ENCODE measurements around the gene GALNTL6. TPM values are rescaled to one million over a fixed set of nuclear protein-coding genes. Genes with fewer than 3 reads are reported as not detected.

GALNTL6 gene
- total RNA-seq, 1 experiment from 2014 or later: not detected

- H3K4me2 ChIP-seq (ENCODE audit: low read length): no peak overlapping the region
- H3K79me2 ChIP-seq (ENCODE audit: insufficient read depth, low read length): no peaks in the 10 kb centered on the region
- RAD21 ChIA-PET (ENCODE audit: low non-redundant PET in 1 of 2, low total read pairs in 2 of 2, uncharacterized antibody in 2 of 2, unreplicated experiment in 2 of 2): no interaction called here
- POLR2A ChIA-PET: no interaction called here
- no peak overlapping the region for H2AFZ ChIP-seq (ENCODE audit: low read depth, low read length, poor library complexity, severe bottlenecking)
- CTCF ChIA-PET: no interaction called here
- no peaks in the 10 kb centered on the region for H3K27me3 ChIP-seq (ENCODE audit: insufficient read depth, low read length)
- no peaks in the 10 kb centered on the region for H3K9me2 ChIP-seq (ENCODE audit: insufficient read depth)
- TF ChIP-seq ZBTB33 (IDR thresholded peaks at IDR 0.05; ENCODE audit: extremely low read depth, insufficient replicate concordance, low read length) (no peak), JUND (IDR thresholded peaks at IDR 0.05) (no peak), FOSL1 (IDR thresholded peaks at IDR 0.05; ENCODE audit: low read depth) (no peak)
- no peaks in the 10 kb centered on the region for H3K36me3 ChIP-seq (ENCODE audit: control insufficient read depth in 1 of 2, insufficient read depth in 2 of 2, low read length in 2 of 2)
- H4K20me1 ChIP-seq (ENCODE audit: insufficient read depth): no peaks in the 10 kb centered on the region
- H3K9me3 ChIP-seq (ENCODE audit: control insufficient read depth in 1 of 2, insufficient read depth in 1 of 2, low read depth in 1 of 2, low read length in 2 of 2): no peaks in the 10 kb centered on the region
- ATAC-seq (no peak), DNase-seq (ENCODE audit: low read depth, low spot score) (no peak)
- intact Hi-C loops (cut with micrococcal nuclease): no loop called here
- BruUV-seq (replicated peaks): no TSS peak
- H3K9ac ChIP-seq (ENCODE audit: low read length): no peak overlapping the region
- H3K4me3 ChIP-seq (replicated peaks in 1 of 2; ENCODE audit: low read depth in 1 of 2, low read length in 2 of 2): no peak overlapping the region
- no peak overlapping the region for H3K27ac ChIP-seq (ENCODE audit: low read depth, low read length)
- no peaks in the 10 kb centered on the region for H3K4me1 ChIP-seq (ENCODE audit: control insufficient read depth in 1 of 2, insufficient read depth in 2 of 2, low read length in 2 of 2)
These were observed 1149.6 kb downstream of the GALNTL6 start for GRCh38 chr4:172962564-172963353.

DNA sequence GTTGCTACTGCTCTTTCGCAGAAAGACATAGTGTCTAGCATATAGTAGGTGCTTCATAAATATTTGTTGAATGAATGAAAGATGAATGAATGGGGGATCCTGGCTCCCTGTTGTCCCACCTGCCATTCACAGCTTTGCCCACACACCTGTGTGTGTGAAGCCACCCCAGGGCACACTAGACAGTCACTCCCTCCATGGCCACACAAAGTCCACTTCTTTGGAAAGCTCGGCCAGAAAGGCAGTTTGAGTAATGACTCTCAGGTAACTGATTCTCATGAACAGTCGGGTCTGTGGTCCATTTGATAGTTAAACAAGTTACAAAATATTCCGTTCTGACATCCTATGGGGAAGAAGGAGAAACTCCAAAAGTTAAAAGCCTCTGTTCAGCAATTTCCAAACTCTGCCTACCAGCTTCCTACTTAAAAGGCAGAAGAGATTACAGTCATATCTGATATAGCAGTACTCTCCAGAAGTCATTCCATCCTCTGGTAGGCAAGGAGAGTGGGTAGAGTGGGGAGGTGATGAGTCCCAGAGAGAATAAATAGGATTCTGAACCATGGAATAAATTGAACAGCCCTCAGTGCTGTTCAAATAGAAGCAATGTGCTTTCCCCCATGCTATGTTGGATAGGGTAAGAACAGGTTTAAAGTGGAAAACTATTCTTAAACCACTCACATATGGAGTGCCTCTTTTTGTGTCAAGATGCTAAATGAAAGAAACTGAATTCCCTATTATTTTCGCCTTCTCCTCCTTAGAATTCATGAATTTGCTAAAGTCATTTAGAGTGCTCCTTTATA lies 1150.5 kb downstream of the GALNTL6 start:
- H3K27ac ChIP-seq (ENCODE audit: low read depth, low read length): no peak overlapping the region
- no peaks in the 10 kb centered on the region for H4K20me1 ChIP-seq (ENCODE audit: insufficient read depth)
- H3K4me1 ChIP-seq (ENCODE audit: control insufficient read depth in 1 of 2, insufficient read depth in 2 of 2, low read length in 2 of 2): no peaks in the 10 kb centered on the region
- no peaks in the 10 kb centered on the region for H3K27me3 ChIP-seq (ENCODE audit: insufficient read depth, low read length)
- DNase-seq (ENCODE audit: low read depth, low spot score) (no peak), ATAC-seq (no peak)
- no peaks in the 10 kb centered on the region for H3K36me3 ChIP-seq (ENCODE audit: control insufficient read depth in 1 of 2, insufficient read depth in 2 of 2, low read length in 2 of 2)
- intact Hi-C loops (cut with micrococcal nuclease): no loop called here
- no peak overlapping the region for H3K4me3 ChIP-seq (replicated peaks in 1 of 2; ENCODE audit: low read depth in 1 of 2, low read length in 2 of 2)
- ChIA-PET CTCF (no interaction called here), POLR2A (no interaction called here), RAD21 (ENCODE audit: low non-redundant PET in 1 of 2, low total read pairs in 2 of 2, uncharacterized antibody in 2 of 2, unreplicated experiment in 2 of 2) (no interaction called here)
- no peak overlapping the region for H3K9ac ChIP-seq (ENCODE audit: low read length)
- H3K9me2 ChIP-seq (ENCODE audit: insufficient read depth): no peaks in the 10 kb centered on the region
- BruUV-seq (replicated peaks): no TSS peak
- H2AFZ ChIP-seq (ENCODE audit: low read depth, low read length, poor library complexity, severe bottlenecking): no peak overlapping the region
- H3K9me3 ChIP-seq (ENCODE audit: control insufficient read depth in 1 of 2, insufficient read depth in 1 of 2, low read depth in 1 of 2, low read length in 2 of 2): no peaks in the 10 kb centered on the region
- H3K4me2 ChIP-seq (ENCODE audit: low read length): no peak overlapping the region
- no peaks in the 10 kb centered on the region for H3K79me2 ChIP-seq (ENCODE audit: insufficient read depth, low read length)
- TF ChIP-seq EZH2phosphoT487 (IDR thresholded peaks at IDR 0.05; ENCODE audit: borderline replicate concordance): no peak
- TF ChIP-seq, protein P1, sequence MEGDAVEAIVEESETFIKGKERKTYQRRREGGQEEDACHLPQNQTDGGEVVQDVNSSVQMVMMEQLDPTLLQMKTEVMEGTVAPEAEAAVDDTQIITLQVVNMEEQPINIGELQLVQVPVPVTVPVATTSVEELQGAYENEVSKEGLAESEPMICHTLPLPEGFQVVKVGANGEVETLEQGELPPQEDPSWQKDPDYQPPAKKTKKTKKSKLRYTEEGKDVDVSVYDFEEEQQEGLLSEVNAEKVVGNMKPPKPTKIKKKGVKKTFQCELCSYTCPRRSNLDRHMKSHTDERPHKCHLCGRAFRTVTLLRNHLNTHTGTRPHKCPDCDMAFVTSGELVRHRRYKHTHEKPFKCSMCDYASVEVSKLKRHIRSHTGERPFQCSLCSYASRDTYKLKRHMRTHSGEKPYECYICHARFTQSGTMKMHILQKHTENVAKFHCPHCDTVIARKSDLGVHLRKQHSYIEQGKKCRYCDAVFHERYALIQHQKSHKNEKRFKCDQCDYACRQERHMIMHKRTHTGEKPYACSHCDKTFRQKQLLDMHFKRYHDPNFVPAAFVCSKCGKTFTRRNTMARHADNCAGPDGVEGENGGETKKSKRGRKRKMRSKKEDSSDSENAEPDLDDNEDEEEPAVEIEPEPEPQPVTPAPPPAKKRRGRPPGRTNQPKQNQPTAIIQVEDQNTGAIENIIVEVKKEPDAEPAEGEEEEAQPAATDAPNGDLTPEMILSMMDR (IDR thresholded peaks at IDR 0.05 in 2 of 3, conservative IDR thresholded peaks at IDR 0.05 in 1 of 3; ENCODE audit: borderline replicate concordance in 1 of 3, insufficient read depth in 1 of 3, low read depth in 2 of 3, low read length in 2 of 3): no peak
- TF ChIP-seq JUND (IDR thresholded peaks at IDR 0.05): no peak
- no peak for TF ChIP-seq RAD21 (IDR thresholded peaks at IDR 0.05; ENCODE audit: low read depth)
- TF ChIP-seq EZH2 (IDR thresholded peaks at IDR 0.05): no peak
- no peak for TF ChIP-seq SP1 (IDR thresholded peaks at IDR 0.05; ENCODE audit: low read depth)
- TF ChIP-seq SIN3A (IDR thresholded peaks at IDR 0.05; ENCODE audit: low read depth): no peak
- TF ChIP-seq CBX3 (IDR thresholded peaks at IDR 0.05; ENCODE audit: low read depth): no peak
- no peak for TF ChIP-seq POLR2A (IDR thresholded peaks at IDR 0.05; ENCODE audit: borderline replicate concordance, extremely low read depth, insufficient read depth, insufficient read length)
- TF ChIP-seq YY1 (IDR thresholded peaks at IDR 0.05; ENCODE audit: extremely low read depth, insufficient replicate concordance, low read depth, low read length): no peak
- TF ChIP-seq POLR2AphosphoS5 (IDR thresholded peaks at IDR 0.05; ENCODE audit: low read depth, low read length): no peak
- TF ChIP-seq FOSL1 (IDR thresholded peaks at IDR 0.05; ENCODE audit: low read depth): no peak
- no peak for TF ChIP-seq ZNF274 (IDR thresholded peaks at IDR 0.05; ENCODE audit: low read depth, low read length)
- TF ChIP-seq SRF (IDR thresholded peaks at IDR 0.05; ENCODE audit: low read depth): no peak
